ENCODE measurements around the gene H2AZ2.
"Not testable (repeated sequence)": the region's sequence is repeated elsewhere in the genome, so short reads cannot be mapped to it uniquely, and the experiment has no call there.

H2AZ2 gene

GRCh38 chr7:44814919-44815318 lies 33.0 kb downstream of the H2AZ2 start:
- no peak overlapping the region for H3K9ac ChIP-seq (ENCODE audit: low read length)
- no peaks in the 10 kb centered on the region for H3K27me3 ChIP-seq (ENCODE audit: control insufficient read depth, insufficient read depth, low read length)
- no peaks in the 10 kb centered on the region for H3K36me3 ChIP-seq (ENCODE audit: control insufficient read depth, insufficient read depth, low read length)
- no peak overlapping the region for H3K4me3 ChIP-seq (ENCODE audit: low read depth, low read length)
- H3K9me3 ChIP-seq (ENCODE audit: control insufficient read depth, insufficient read depth, low read depth, low read length) = no peaks in the 10 kb centered on the region
- no peak overlapping the region for H3K27ac ChIP-seq (ENCODE audit: low read depth, low read length)
- no peaks in the 10 kb centered on the region for H3K4me1 ChIP-seq (ENCODE audit: control insufficient read depth, insufficient read depth, low read length)

GRCh38 chr7:44811571-44811970 lies 36.3 kb downstream of the H2AZ2 start:
- Histone ChIP-seq H3K36me3 (ENCODE audit: control insufficient read depth, insufficient read depth, low read length) (no peaks in the 10 kb centered on the region), H3K4me3 (ENCODE audit: low read depth, low read length) (no peak overlapping the region), H3K4me1 (ENCODE audit: control insufficient read depth, insufficient read depth, low read length) (no peaks in the 10 kb centered on the region), H3K9ac (ENCODE audit: low read length) (no peak overlapping the region), H3K9me3 (ENCODE audit: control insufficient read depth, insufficient read depth, low read depth, low read length) (no peaks in the 10 kb centered on the region), H3K27ac (ENCODE audit: low read depth, low read length) (no peak overlapping the region), H3K27me3 (ENCODE audit: control insufficient read depth, insufficient read depth, low read length) (no peaks in the 10 kb centered on the region)

- Histone ChIP-seq H3K4me3 (ENCODE audit: low read depth, low read length) (no peak overlapping the region), H3K9me3 (ENCODE audit: control insufficient read depth, insufficient read depth, low read depth, low read length) (no peaks in the 10 kb centered on the region), H3K4me1 (ENCODE audit: control insufficient read depth, insufficient read depth, low read length) (no peaks in the 10 kb centered on the region), H3K27me3 (ENCODE audit: control insufficient read depth, insufficient read depth, low read length) (no peaks in the 10 kb centered on the region), H3K36me3 (ENCODE audit: control insufficient read depth, insufficient read depth, low read length) (no peaks in the 10 kb centered on the region), H3K27ac (ENCODE audit: low read depth, low read length) (no peak overlapping the region), H3K9ac (ENCODE audit: low read length) (no peak overlapping the region)
These were observed 36.8 kb downstream of the H2AZ2 start for GRCh38 chr7:44811093-44811492.

GRCh38 chr7:44808914-44809393 lies 38.9 kb downstream of the H2AZ2 start:
- Histone ChIP-seq H3K9ac (ENCODE audit: low read length) (no peak overlapping the region), H3K4me3 (ENCODE audit: low read depth, low read length) (no peak overlapping the region), H3K27ac (ENCODE audit: low read depth, low read length) (no peak overlapping the region), H3K9me3 (ENCODE audit: control insufficient read depth, insufficient read depth, low read depth, low read length) (no peaks in the 10 kb centered on the region), H3K4me1 (ENCODE audit: control insufficient read depth, insufficient read depth, low read length) (no peaks in the 10 kb centered on the region), H3K36me3 (ENCODE audit: control insufficient read depth, insufficient read depth, low read length) (peaks cover 4% of the 10 kb centered on the region; the same call in 1 of the 2 replicates), H3K27me3 (ENCODE audit: control insufficient read depth, insufficient read depth, low read length) (no peaks in the 10 kb centered on the region)

GRCh38 chr7:44805950-44806349 lies 41.9 kb downstream of the H2AZ2 start:
- Histone ChIP-seq H3K4me1 (ENCODE audit: control insufficient read depth, insufficient read depth, low read length) (no peaks in the 10 kb centered on the region), H3K36me3 (ENCODE audit: control insufficient read depth, insufficient read depth, low read length) (peaks cover 32% of the 10 kb centered on the region), H3K27me3 (ENCODE audit: control insufficient read depth, insufficient read depth, low read length) (no peaks in the 10 kb centered on the region), H3K9me3 (ENCODE audit: control insufficient read depth, insufficient read depth, low read depth, low read length) (no peaks in the 10 kb centered on the region), H3K27ac (ENCODE audit: low read depth, low read length) (no peak overlapping the region), H3K4me3 (ENCODE audit: low read depth, low read length) (no peak overlapping the region), H3K9ac (ENCODE audit: low read length) (no peak overlapping the region)

- H3K4me3 ChIP-seq (ENCODE audit: low read depth, low read length); H3K27me3 ChIP-seq (ENCODE audit: control insufficient read depth, insufficient read depth, low read length); H3K9ac ChIP-seq (ENCODE audit: low read length); H3K4me1 ChIP-seq (ENCODE audit: control insufficient read depth, insufficient read depth, low read length); H3K27ac ChIP-seq (ENCODE audit: low read depth, low read length); H3K9me3 ChIP-seq (ENCODE audit: control insufficient read depth, insufficient read depth, low read depth, low read length): not testable (repeated sequence)
- peaks cover 51% of the 10 kb centered on the region for H3K36me3 ChIP-seq (ENCODE audit: control insufficient read depth, insufficient read depth, low read length)
These were observed 43.9 kb downstream of the H2AZ2 start for GRCh38 chr7:44803828-44804519.

GRCh38 chr7:44802418-44803025 lies 45.4 kb downstream of the H2AZ2 start:
- H3K27me3 ChIP-seq (ENCODE audit: control insufficient read depth, insufficient read depth, low read length) = no peaks in the 10 kb centered on the region
- H3K36me3 ChIP-seq (ENCODE audit: control insufficient read depth, insufficient read depth, low read length) = peaks cover 64% of the 10 kb centered on the region
- no peak overlapping the region for H3K4me3 ChIP-seq (ENCODE audit: low read depth, low read length)
- no peak overlapping the region for H3K27ac ChIP-seq (ENCODE audit: low read depth, low read length)
- no peak overlapping the region for H3K9ac ChIP-seq (ENCODE audit: low read length)
- 0 out of 2 replicates have a peak, but pooled peaks cover 2% of the 10 kb centered on the region for H3K4me1 ChIP-seq (ENCODE audit: control insufficient read depth, insufficient read depth, low read length)
- no peaks in the 10 kb centered on the region for H3K9me3 ChIP-seq (ENCODE audit: control insufficient read depth, insufficient read depth, low read depth, low read length)

GRCh38 chr7:44801890-44802289 lies 46.0 kb downstream of the H2AZ2 start:
- H3K27me3 ChIP-seq (ENCODE audit: control insufficient read depth, insufficient read depth, low read length) = no peaks in the 10 kb centered on the region
- H3K36me3 ChIP-seq (ENCODE audit: control insufficient read depth, insufficient read depth, low read length) = peaks cover 69% of the 10 kb centered on the region
- no peaks in the 10 kb centered on the region for H3K9me3 ChIP-seq (ENCODE audit: control insufficient read depth, insufficient read depth, low read depth, low read length)
- H3K4me1 ChIP-seq (ENCODE audit: control insufficient read depth, insufficient read depth, low read length) = 0 out of 2 replicates have a peak, but pooled peaks cover 2% of the 10 kb centered on the region
- H3K27ac ChIP-seq (ENCODE audit: low read depth, low read length) = no peak overlapping the region
- H3K9ac ChIP-seq (ENCODE audit: low read length) = no peak overlapping the region
- no peak overlapping the region for H3K4me3 ChIP-seq (ENCODE audit: low read depth, low read length)

- Histone ChIP-seq H3K27ac (ENCODE audit: low read depth, low read length) (no peak overlapping the region), H3K4me3 (ENCODE audit: low read depth, low read length) (no peak overlapping the region), H3K4me1 (ENCODE audit: control insufficient read depth, insufficient read depth, low read length) (0 out of 2 replicates have a peak, but pooled peaks cover 2% of the 10 kb centered on the region), H3K27me3 (ENCODE audit: control insufficient read depth, insufficient read depth, low read length) (no peaks in the 10 kb centered on the region), H3K9me3 (ENCODE audit: control insufficient read depth, insufficient read depth, low read depth, low read length) (no peaks in the 10 kb centered on the region), H3K36me3 (ENCODE audit: control insufficient read depth, insufficient read depth, low read length) (peaks cover 69% of the 10 kb centered on the region), H3K9ac (ENCODE audit: low read length) (no peak overlapping the region)
These were observed 47.9 kb downstream of the H2AZ2 start for GRCh38 chr7:44799939-44800338.

- 0 out of 2 replicates have a peak, but pooled peaks cover 2% of the 10 kb centered on the region for H3K4me1 ChIP-seq (ENCODE audit: control insufficient read depth, insufficient read depth, low read length)
- no peaks in the 10 kb centered on the region for H3K9me3 ChIP-seq (ENCODE audit: control insufficient read depth, insufficient read depth, low read depth, low read length)
- no peaks in the 10 kb centered on the region for H3K27me3 ChIP-seq (ENCODE audit: control insufficient read depth, insufficient read depth, low read length)
- H3K9ac ChIP-seq (ENCODE audit: low read length) = peak overlapping the region; percentile 29
- H3K27ac ChIP-seq (ENCODE audit: low read depth, low read length) = 0 out of 2 replicates have a peak overlapping the region, but pooled peaks have one; percentile 59
- peaks cover 63% of the 10 kb centered on the region for H3K36me3 ChIP-seq (ENCODE audit: control insufficient read depth, insufficient read depth, low read length)
- peak overlapping the region; percentile 85 for H3K4me3 ChIP-seq (ENCODE audit: low read depth, low read length)
These were observed 49.1 kb downstream of the H2AZ2 start for GRCh38 chr7:44798649-44799305.
